ENCODE results near the gene CLDN19. TPM values are rescaled to one million over a fixed set of nuclear protein-coding genes. Genes with fewer than 3 reads are reported as not detected.
A peak's percentile ranks its signal among the peaks of the same experiment; 100 is the strongest.

Gene CLDN19
- total and polyA plus RNA-seq, 9 of the 15 experiments (the other 6 are each of a cell fraction or from before 2014, with no cell fraction given): not detected

- TF ChIP-seq ARID4B (CRISPR knock-in tag; IDR thresholded peaks at IDR 0.05): no peak
- TF ChIP-seq CBX8 (IDR thresholded peaks at IDR 0.05; ENCODE audit: borderline replicate concordance, extremely low read depth, low read depth, low read length, poor library complexity, severe bottlenecking): no peak
- TF ChIP-seq RAD21 (CRISPR knock-in tag; conservative IDR thresholded peaks at IDR 0.05 in 1 of 2, IDR thresholded peaks at IDR 0.05 in 1 of 2): peak; percentile 92 to 97
- TF ChIP-seq RBM25 (IDR thresholded peaks at IDR 0.05; ENCODE audit: low read depth, low read length, severe bottlenecking): no peak
- no peak for TF ChIP-seq TAF9B (IDR thresholded peaks at IDR 0.05; ENCODE audit: partially characterized antibody)
- 0 out of 2 replicates have a peak, but pooled peaks have one; percentile 12 for TF ChIP-seq VEZF1 (CRISPR knock-in tag; IDR thresholded peaks at IDR 0.05)
- no peak for TF ChIP-seq JUN (IDR thresholded peaks at IDR 0.05; ENCODE audit: borderline replicate concordance, low read depth, low read length)
- TF ChIP-seq JUN (CRISPR knock-in tag; IDR thresholded peaks at IDR 0.05; ENCODE audit: borderline replicate concordance): no peak
- peak; percentile 90 for TF ChIP-seq ARID2 (IDR thresholded peaks at IDR 0.05)
- no peak for TF ChIP-seq NFIC (IDR thresholded peaks at IDR 0.05)
- TF ChIP-seq ZNF212 (CRISPR knock-in tag; IDR thresholded peaks at IDR 0.05): no peak
- peak; percentile 30; the same call in 1 of the 2 replicates for TF ChIP-seq ESRRA (IDR thresholded peaks at IDR 0.05; ENCODE audit: borderline replicate concordance, low read depth)
- TF ChIP-seq SNRNP70 (optimal IDR thresholded peaks at IDR 0.05; ENCODE audit: low read depth, low read length): no peak
- peak; percentile 93 for TF ChIP-seq DEAF1 (CRISPR knock-in tag; IDR thresholded peaks at IDR 0.05)
- TF ChIP-seq TFAP4 (CRISPR knock-in tag; IDR thresholded peaks at IDR 0.05; ENCODE audit: borderline replicate concordance): no peak
- TF ChIP-seq ETS1 (conservative IDR thresholded peaks at IDR 0.05; ENCODE audit: control insufficient read depth, low read depth, low read length): no peak
- no peak for TF ChIP-seq CGGBP1 (CRISPR knock-in tag; IDR thresholded peaks at IDR 0.05)
These were observed 37.8 kb upstream of the CLDN19 start (continued) for GRCh38 chr1:42777852-42778251.
